Measurements from ENCODE around the gene CNGA4.

DNA sequence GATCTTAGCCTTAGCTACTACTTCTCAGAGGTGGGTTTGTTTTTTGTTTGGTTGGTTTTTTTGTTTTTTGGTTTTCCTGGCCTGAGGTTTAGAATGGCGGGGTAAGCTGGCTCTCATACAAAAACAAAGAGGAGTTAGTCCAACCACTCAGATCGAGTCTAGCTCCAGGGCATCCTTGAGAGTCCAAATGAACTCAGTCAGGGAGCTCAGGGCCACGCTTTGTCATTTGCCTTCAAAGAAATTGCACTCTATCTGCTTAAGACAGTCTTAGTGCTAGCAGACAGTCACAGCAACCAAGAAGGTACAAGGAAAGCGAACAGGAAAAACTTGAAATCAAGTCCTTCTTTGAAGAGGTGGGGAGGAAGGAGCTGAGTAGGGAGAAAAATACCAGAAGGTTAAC is 22.4 kb upstream of the CNGA4 start:
- no peak for TF ChIP-seq EZH2 (IDR thresholded peaks at IDR 0.05; ENCODE audit: borderline replicate concordance, insufficient read depth, low read depth, low read length, poor library complexity, severe bottlenecking)
- TF ChIP-seq, protein P1, sequence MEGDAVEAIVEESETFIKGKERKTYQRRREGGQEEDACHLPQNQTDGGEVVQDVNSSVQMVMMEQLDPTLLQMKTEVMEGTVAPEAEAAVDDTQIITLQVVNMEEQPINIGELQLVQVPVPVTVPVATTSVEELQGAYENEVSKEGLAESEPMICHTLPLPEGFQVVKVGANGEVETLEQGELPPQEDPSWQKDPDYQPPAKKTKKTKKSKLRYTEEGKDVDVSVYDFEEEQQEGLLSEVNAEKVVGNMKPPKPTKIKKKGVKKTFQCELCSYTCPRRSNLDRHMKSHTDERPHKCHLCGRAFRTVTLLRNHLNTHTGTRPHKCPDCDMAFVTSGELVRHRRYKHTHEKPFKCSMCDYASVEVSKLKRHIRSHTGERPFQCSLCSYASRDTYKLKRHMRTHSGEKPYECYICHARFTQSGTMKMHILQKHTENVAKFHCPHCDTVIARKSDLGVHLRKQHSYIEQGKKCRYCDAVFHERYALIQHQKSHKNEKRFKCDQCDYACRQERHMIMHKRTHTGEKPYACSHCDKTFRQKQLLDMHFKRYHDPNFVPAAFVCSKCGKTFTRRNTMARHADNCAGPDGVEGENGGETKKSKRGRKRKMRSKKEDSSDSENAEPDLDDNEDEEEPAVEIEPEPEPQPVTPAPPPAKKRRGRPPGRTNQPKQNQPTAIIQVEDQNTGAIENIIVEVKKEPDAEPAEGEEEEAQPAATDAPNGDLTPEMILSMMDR (IDR thresholded peaks at IDR 0.05) = no peak

Measured in B cell (primary cell).